H9 (cell line): ENCODE results near the gene MAP2K1. TPM values are rescaled to one million over a fixed set of nuclear protein-coding genes. Genes with fewer than 3 reads are reported as not detected.

ENCODE experiments used
- DNase-seq: peaks from one replicate; pipeline ENCODE4 v3.0.0-alpha.2; 2017
- H2AFZ ChIP-seq: one replicate; pipeline ENCODE4 v1.6.1; 2013; ENCODE audit warnings: mild to moderate bottlenecking, low read length, control low read depth, moderate library complexity
- H2AK5ac ChIP-seq: 2 replicates; pipeline ENCODE4 v1.6.1; 2013; ENCODE audit warnings: low read length, control low read depth, mixed read lengths; ENCODE audit not compliant: insufficient read length
- H2BK120ac ChIP-seq: one replicate; pipeline ENCODE4 v1.6.1; 2013; ENCODE audit warnings: low read depth, mild to moderate bottlenecking, low read length, control low read depth, inconsistent platforms; ENCODE audit not compliant: poor library complexity, severe bottlenecking
- H2BK12ac ChIP-seq: 2 replicates; pipeline ENCODE4 v1.6.1; 2013; ENCODE audit warnings: low read length, control low read depth, mixed read lengths, low read depth; ENCODE audit not compliant: insufficient read length
- H2BK15ac ChIP-seq: 2 replicates; pipeline ENCODE4 v1.6.1; 2013; ENCODE audit warnings: low read depth, low read length, control low read depth
- H2BK20ac ChIP-seq: one replicate; pipeline ENCODE4 v1.6.1; 2013; ENCODE audit warnings: low read depth, mild to moderate bottlenecking, low read length, control low read depth, inconsistent platforms; ENCODE audit not compliant: poor library complexity, severe bottlenecking
- H2BK5ac ChIP-seq: 2 replicates; pipeline ENCODE4 v1.6.1; 2013; ENCODE audit warnings: low read length, control low read depth, mixed read lengths; ENCODE audit not compliant: insufficient read length
- H3K14ac ChIP-seq: 2 replicates; pipeline ENCODE4 v1.6.1; 2013; ENCODE audit warnings: low read length, control low read depth; ENCODE audit not compliant: insufficient read depth
- H3K18ac ChIP-seq: 2 replicates; pipeline ENCODE4 v1.6.1; 2013; ENCODE audit warnings: low read depth, mild to moderate bottlenecking, mixed read lengths, low read length, control low read depth; ENCODE audit not compliant: insufficient read length
- H3K23ac ChIP-seq: 2 replicates; pipeline ENCODE4 v1.6.1; 2013; ENCODE audit warnings: low read length, control low read depth, mixed read lengths, low read depth; ENCODE audit not compliant: insufficient read length
- H3K23me2 ChIP-seq: 2 replicates; pipeline ENCODE4 v1.6.1; 2013; ENCODE audit warnings: low read depth, mild to moderate bottlenecking, mixed read lengths, low read length, control low read depth; ENCODE audit not compliant: insufficient read length, poor library complexity, severe bottlenecking
- H3K27ac ChIP-seq: 2 replicates; pipeline ENCODE4 v1.5.1; 2013; ENCODE audit warnings: low read length, control low read depth, mixed read lengths, low read depth; ENCODE audit not compliant: insufficient read length
- H3K27me3 ChIP-seq: 2 replicates; pipeline ENCODE4 v1.6.1; 2013; ENCODE audit warnings: low read length, control low read depth, inconsistent platforms; ENCODE audit not compliant: insufficient read depth
- H3K4ac ChIP-seq: 2 replicates; pipeline ENCODE4 v1.6.1; 2013; ENCODE audit warnings: low read depth, mild to moderate bottlenecking, control low read depth, inconsistent platforms, low read length, moderate library complexity
- H3K4me1 ChIP-seq: 2 replicates; pipeline ENCODE4 v1.6.1; 2013; ENCODE audit warnings: low read length, control low read depth, inconsistent platforms; ENCODE audit not compliant: insufficient read depth
- H3K4me2 ChIP-seq: 2 replicates; pipeline ENCODE4 v1.6.1; 2013; ENCODE audit warnings: low read length, control low read depth, mixed read lengths; ENCODE audit not compliant: insufficient read length, insufficient read depth
- H3K56ac ChIP-seq: 2 replicates; pipeline ENCODE4 v1.6.1; 2013; ENCODE audit warnings: low read depth, mild to moderate bottlenecking, mixed read lengths, low read length, control low read depth; ENCODE audit not compliant: insufficient read length
- H3K79me1 ChIP-seq: 2 replicates; pipeline ENCODE4 v1.6.1; 2013; ENCODE audit warnings: low read depth, mild to moderate bottlenecking, moderate library complexity, low read length, control low read depth, inconsistent platforms; ENCODE audit not compliant: insufficient read depth, poor library complexity, severe bottlenecking
- H3K79me2 ChIP-seq: 2 replicates; pipeline ENCODE4 v1.6.1; 2013; ENCODE audit warnings: low read length, control low read depth, inconsistent platforms; ENCODE audit not compliant: insufficient read depth
- H3K9ac ChIP-seq: 2 replicates; pipeline ENCODE4 v1.6.1; 2013; ENCODE audit warnings: low read length, control low read depth, mixed read lengths; ENCODE audit not compliant: insufficient read length; ENCODE audit errors: extremely low read depth
- H3K9me3 ChIP-seq: one replicate; pipeline ENCODE4 v1.6.1; 2013; ENCODE audit warnings: low read depth, low read length, inconsistent platforms; ENCODE audit not compliant: control insufficient read depth
- H3T11ph ChIP-seq: one replicate; pipeline ENCODE4 v1.6.1; 2013; ENCODE audit warnings: mild to moderate bottlenecking, low read length, control low read depth, inconsistent platforms
- H4K20me1 ChIP-seq: one replicate; pipeline ENCODE4 v1.6.1; 2013; ENCODE audit not compliant: control insufficient read depth, insufficient read length, insufficient read depth
- H4K5ac ChIP-seq: 2 replicates; pipeline ENCODE4 v1.6.1; 2013; ENCODE audit warnings: low read depth, mild to moderate bottlenecking, mixed read lengths, low read length, control low read depth; ENCODE audit not compliant: insufficient read length
- H4K8ac ChIP-seq: replicated peaks from 2 replicates; pipeline ENCODE4 v1.6.1; 2013; ENCODE audit warnings: low read length, control low read depth, mixed read lengths, low read depth; ENCODE audit not compliant: insufficient read length
- H4K91ac ChIP-seq: 2 replicates; pipeline ENCODE4 v1.6.1; 2013; ENCODE audit warnings: low read depth, mild to moderate bottlenecking, moderate library complexity, mixed read lengths, low read length, control low read depth; ENCODE audit not compliant: insufficient read length
- H3K27ac Mint-ChIP-seq, 3 experiments: 2 replicates in 2 of 3; 3 replicates in 1 of 3; pipeline ENCODE4 v1.8.0; 2020 to 2021; ENCODE audit warnings: mixed read lengths in 3 of 3, mild to moderate bottlenecking in 1 of 3, moderate library complexity in 1 of 3
- H3K27me3 Mint-ChIP-seq: 2 replicates; pipeline ENCODE4 v1.8.0; 2021; ENCODE audit warnings: low read depth, mild to moderate bottlenecking, moderate library complexity, mixed read lengths
- H3K36me3 Mint-ChIP-seq, 3 experiments: 2 replicates in 2 of 3; 3 replicates in 1 of 3; pipeline ENCODE4 v1.8.0; 2020 to 2021; ENCODE audit warnings: low read depth in 3 of 3, mixed read lengths in 3 of 3; ENCODE audit not compliant: insufficient read depth in 1 of 3
- H3K4me1 Mint-ChIP-seq, 2 experiments: 2 replicates each; pipeline ENCODE4 v1.8.0; 2020; ENCODE audit warnings: mixed read lengths in 2 of 2
- H3K4me3 Mint-ChIP-seq, 2 experiments: 2 replicates in 1 of 2; 3 replicates in 1 of 2; pipeline ENCODE4 v1.8.0; 2020 to 2021; ENCODE audit warnings: mild to moderate bottlenecking in 2 of 2, mixed read lengths in 2 of 2, moderate library complexity in 1 of 2
- H3K9me3 Mint-ChIP-seq, 2 experiments: 2 replicates in 1 of 2; 3 replicates in 1 of 2; pipeline ENCODE4 v1.8.0; 2020; ENCODE audit warnings: mild to moderate bottlenecking in 2 of 2, mixed read lengths in 2 of 2, moderate library complexity in 1 of 2
- WGBS: extraction: QIAGEN DNeasy Blood & Tissue Kit; methylation state at CpG from one replicate; pipeline ENCODE4 v1.1.7; 2013; ENCODE audit warnings: missing lambda C conversion rate, low lambda C conversion rate, mixed read lengths; ENCODE audit not compliant: insufficient read length; ENCODE audit errors: extremely low coverage; 5-methylcytosine and 5-hydroxymethylcytosine counted together
- total RNA-seq: library from RNA; stranded (reverse); gene quantifications from 2 replicates; pipeline ENCODE4 v1.2.1, GENCODE V29; 2021
- TF ChIP-seq, protein P1 (sequence below): fragments of 200-600 bp; sonication (generic); conservative IDR thresholded peaks from 3 replicates; pipeline ENCODE4 v1.8.0; 2021; ENCODE audit warnings: antibody characterized with exemption, mild to moderate bottlenecking

Gene MAP2K1
- total RNA-seq, 1 experiment from 2014 or later, result 50.8 TPM

DNA sequence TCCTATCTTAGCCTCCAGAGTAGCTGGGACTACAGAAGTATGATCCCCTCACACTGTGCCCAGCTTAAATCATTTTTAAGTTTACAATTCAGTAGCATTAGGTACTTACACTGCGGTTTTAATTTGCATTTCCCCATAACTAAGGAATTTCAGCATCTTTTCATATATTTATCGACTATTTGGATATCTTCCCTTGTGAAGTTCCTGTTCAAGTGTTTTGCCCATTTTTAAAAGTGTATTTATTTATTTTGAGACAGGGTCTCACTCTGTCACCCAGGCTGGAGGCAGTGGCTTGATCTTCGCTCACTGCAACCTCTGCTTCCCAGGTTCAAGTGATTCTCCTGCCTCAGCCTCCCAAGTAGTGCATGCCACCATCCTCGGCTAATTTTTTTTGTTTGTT, 12.5 kb upstream of the MAP2K1 start:
- H3K4me1 ChIP-seq, result no peaks in the 10 kb centered on the region; the same call in 1 of the 2 replicates
- no peak for DNase-seq
- Mint-ChIP-seq H3K9me3 (peaks cover 4 to 8% of the 10 kb centered on the region in 2 experiments; a peak in 4 of 5 replicates), H3K27me3 (no peaks in the 10 kb centered on the region), H3K36me3 (no peaks in the 10 kb centered on the region; a peak in 1 of 7 replicates), H3K27ac (no peak overlapping the region), H3K4me3 (no peak overlapping the region), H3K4me1 (peaks cover 7 to 12% of the 10 kb centered on the region in 2 experiments)
- no peak overlapping the region for H3K18ac ChIP-seq
- H3K9me3 ChIP-seq, result no peaks in the 10 kb centered on the region
- H2AFZ ChIP-seq, result no peak overlapping the region
- no peak overlapping the region for H4K8ac ChIP-seq
- no peak overlapping the region for H3K4me2 ChIP-seq
- no peak overlapping the region for H3K56ac ChIP-seq
- H3K9ac ChIP-seq, result no peak overlapping the region
- H4K20me1 ChIP-seq, result no peaks in the 10 kb centered on the region
- H2BK15ac ChIP-seq, result no peak overlapping the region
- no peak overlapping the region for H2BK20ac ChIP-seq
- no peaks in the 10 kb centered on the region for H3K79me2 ChIP-seq
- no peak overlapping the region for H3K4ac ChIP-seq
- no peak overlapping the region for H2BK120ac ChIP-seq
- H3K23ac ChIP-seq, result no peak overlapping the region
- no peak overlapping the region for H4K5ac ChIP-seq
- H3K23me2 ChIP-seq, result no peaks in the 10 kb centered on the region
- WGBS, result no CpG with 5 or more reads among the region's 4 CpGs
- no peak overlapping the region for H2BK5ac ChIP-seq
- no peak overlapping the region for H3K27ac ChIP-seq
- H2AK5ac ChIP-seq, result no peak overlapping the region
- no peak overlapping the region for H2BK12ac ChIP-seq
- H3K27me3 ChIP-seq, result no peaks in the 10 kb centered on the region
- H3K14ac ChIP-seq, result no peak overlapping the region
- no peaks in the 10 kb centered on the region for H3K79me1 ChIP-seq
- TF ChIP-seq, protein P1, sequence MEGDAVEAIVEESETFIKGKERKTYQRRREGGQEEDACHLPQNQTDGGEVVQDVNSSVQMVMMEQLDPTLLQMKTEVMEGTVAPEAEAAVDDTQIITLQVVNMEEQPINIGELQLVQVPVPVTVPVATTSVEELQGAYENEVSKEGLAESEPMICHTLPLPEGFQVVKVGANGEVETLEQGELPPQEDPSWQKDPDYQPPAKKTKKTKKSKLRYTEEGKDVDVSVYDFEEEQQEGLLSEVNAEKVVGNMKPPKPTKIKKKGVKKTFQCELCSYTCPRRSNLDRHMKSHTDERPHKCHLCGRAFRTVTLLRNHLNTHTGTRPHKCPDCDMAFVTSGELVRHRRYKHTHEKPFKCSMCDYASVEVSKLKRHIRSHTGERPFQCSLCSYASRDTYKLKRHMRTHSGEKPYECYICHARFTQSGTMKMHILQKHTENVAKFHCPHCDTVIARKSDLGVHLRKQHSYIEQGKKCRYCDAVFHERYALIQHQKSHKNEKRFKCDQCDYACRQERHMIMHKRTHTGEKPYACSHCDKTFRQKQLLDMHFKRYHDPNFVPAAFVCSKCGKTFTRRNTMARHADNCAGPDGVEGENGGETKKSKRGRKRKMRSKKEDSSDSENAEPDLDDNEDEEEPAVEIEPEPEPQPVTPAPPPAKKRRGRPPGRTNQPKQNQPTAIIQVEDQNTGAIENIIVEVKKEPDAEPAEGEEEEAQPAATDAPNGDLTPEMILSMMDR, result no peak
- H4K91ac ChIP-seq, result no peak overlapping the region
- no peak overlapping the region for H3T11ph ChIP-seq
